Ovary (tissue), 3 donors: ENCODE measurements around the gene SLIT3.

ENCODE experiments used
- EP300 ChIP-seq: sonication (generic); formaldehyde crosslinking; IDR thresholded peaks from one replicate; pipeline ENCODE4 v1.6.1; 2017; ENCODE audit warnings: antibody characterized with exemption
- TF ChIP-seq, protein P1 (sequence below), 3 donors: fragments of 450-650 bp in 2 of 3; fragments of 200-600 bp in 1 of 3; IDR thresholded peaks; one replicate each; pipeline versions ENCODE4 v1.5.1 to v1.8.0; 2016 to 2022; ENCODE audit warnings: antibody characterized with exemption in 3 of 3, mild to moderate bottlenecking in 1 of 3
- donor health status: DM: no; HTN: no; CAD: no.

DNA sequence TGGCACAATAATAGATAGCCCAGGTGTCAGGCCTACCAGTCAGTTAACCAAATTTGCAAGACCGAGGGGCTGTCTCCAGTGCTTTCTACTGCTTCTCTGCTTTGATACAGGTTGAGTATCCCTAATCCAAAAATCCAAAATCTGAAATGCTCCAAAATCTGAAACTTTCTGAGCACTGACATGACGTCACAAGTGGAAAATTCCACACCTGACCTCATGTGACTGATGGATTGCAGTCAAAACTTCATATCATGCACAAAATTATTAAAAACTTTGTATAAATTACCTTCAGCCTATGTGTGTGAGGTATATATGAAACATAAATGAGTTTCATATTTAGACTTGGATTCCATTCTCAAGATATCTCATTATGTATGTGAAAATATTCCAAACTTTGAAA is 508.3 kb downstream of the SLIT3 start:
- TF ChIP-seq, protein P1, sequence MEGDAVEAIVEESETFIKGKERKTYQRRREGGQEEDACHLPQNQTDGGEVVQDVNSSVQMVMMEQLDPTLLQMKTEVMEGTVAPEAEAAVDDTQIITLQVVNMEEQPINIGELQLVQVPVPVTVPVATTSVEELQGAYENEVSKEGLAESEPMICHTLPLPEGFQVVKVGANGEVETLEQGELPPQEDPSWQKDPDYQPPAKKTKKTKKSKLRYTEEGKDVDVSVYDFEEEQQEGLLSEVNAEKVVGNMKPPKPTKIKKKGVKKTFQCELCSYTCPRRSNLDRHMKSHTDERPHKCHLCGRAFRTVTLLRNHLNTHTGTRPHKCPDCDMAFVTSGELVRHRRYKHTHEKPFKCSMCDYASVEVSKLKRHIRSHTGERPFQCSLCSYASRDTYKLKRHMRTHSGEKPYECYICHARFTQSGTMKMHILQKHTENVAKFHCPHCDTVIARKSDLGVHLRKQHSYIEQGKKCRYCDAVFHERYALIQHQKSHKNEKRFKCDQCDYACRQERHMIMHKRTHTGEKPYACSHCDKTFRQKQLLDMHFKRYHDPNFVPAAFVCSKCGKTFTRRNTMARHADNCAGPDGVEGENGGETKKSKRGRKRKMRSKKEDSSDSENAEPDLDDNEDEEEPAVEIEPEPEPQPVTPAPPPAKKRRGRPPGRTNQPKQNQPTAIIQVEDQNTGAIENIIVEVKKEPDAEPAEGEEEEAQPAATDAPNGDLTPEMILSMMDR (IDR thresholded peaks at IDR 0.05) = no peak
- TF ChIP-seq EP300 = no peak
